Immature natural killer cell (primary cell): ENCODE data around the gene KMT2C. TPM values are rescaled to one million over a fixed set of nuclear protein-coding genes. Genes with fewer than 3 reads are reported as not detected.
"Not testable (repeated sequence)": the region's sequence is repeated elsewhere in the genome, so short reads cannot be mapped to it uniquely, and the experiment has no call there.

ENCODE experiments used
- DNase-seq, 3 donors: peaks; one replicate each; pipeline ENCODE4 v3.0.0; 2022; ENCODE audit warnings: mixed read lengths in 1 of 3
- H3K27ac Mint-ChIP-seq, 6 donors: one replicate each; pipeline ENCODE4 v1.8.0; 2020; ENCODE audit warnings: mixed read lengths in 6 of 6, mild to moderate bottlenecking in 5 of 6, inconsistent platforms in 4 of 6, moderate library complexity in 3 of 6
- H3K27me3 Mint-ChIP-seq, 3 donors: one replicate each; pipeline ENCODE4 v1.8.0; 2020 to 2021; ENCODE audit warnings: low read depth in 3 of 3, mild to moderate bottlenecking in 3 of 3, mixed read lengths in 3 of 3, moderate library complexity in 3 of 3, inconsistent platforms in 1 of 3
- H3K36me3 Mint-ChIP-seq, 3 donors: one replicate each; pipeline ENCODE4 v1.8.0; 2020; ENCODE audit warnings: mixed read lengths in 3 of 3, inconsistent platforms in 2 of 3, mild to moderate bottlenecking in 2 of 3
- H3K4me1 Mint-ChIP-seq, 2 donors: one replicate each; pipeline ENCODE4 v1.8.0; 2020; ENCODE audit warnings: inconsistent platforms in 2 of 2, mild to moderate bottlenecking in 2 of 2, mixed read lengths in 2 of 2, moderate library complexity in 1 of 2
- H3K4me3 Mint-ChIP-seq, 5 donors: one replicate each; pipeline ENCODE4 v1.8.0; 2020; ENCODE audit warnings: mild to moderate bottlenecking in 5 of 5, mixed read lengths in 5 of 5, inconsistent platforms in 3 of 5, moderate library complexity in 3 of 5
- H3K9me3 Mint-ChIP-seq, 6 donors: one replicate each; pipeline ENCODE4 v1.8.0; 2020; ENCODE audit warnings: mild to moderate bottlenecking in 6 of 6, mixed read lengths in 6 of 6, inconsistent platforms in 4 of 6, moderate library complexity in 3 of 6
- polyA plus RNA-seq, 3 donors: library from polyadenylated mRNA; unstranded; fragments of 300-500 nt; fragmentation: Illumina TruSeq; gene quantifications; one replicate each; pipeline ENCODE4 v1.2.3, GENCODE V29; 2021

The KMT2C gene
- polyA plus RNA-seq, 3 donors from 2014 or later = 5.3 to 24.6 (median 5.6) TPM

DNA sequence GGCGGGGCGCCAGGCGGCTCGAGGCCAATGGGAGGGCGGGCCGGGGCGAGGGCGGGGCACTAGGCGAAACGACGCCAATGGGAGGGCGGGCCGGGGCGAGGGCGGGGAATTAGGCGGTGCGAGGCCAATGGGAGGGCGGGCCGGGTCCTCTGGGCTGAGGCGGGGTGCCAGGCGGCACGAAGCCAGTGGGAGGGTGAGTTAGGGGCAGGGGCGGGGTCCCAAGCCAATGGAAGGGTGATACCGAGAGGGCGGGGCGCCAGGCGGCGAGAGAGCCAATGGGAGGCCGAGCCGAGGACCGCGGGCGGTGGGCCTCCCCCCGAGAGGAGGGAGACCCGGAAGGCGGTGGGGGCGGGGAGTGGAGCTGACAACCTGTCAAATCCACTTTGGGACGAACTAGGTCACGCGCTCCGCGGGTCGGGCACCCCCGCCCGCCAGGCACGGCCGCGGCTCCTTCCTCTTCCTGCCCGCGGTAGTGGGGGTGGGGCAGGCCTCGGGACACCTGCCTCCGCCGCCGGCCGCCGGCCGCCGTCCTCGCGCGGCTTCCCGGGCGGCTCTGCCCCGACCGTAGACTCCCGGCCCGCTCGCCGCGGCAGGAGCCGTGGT lies 28.0 kb upstream of the KMT2C start:
- no peaks in the 10 kb centered on the region for H3K9me3 Mint-ChIP-seq
- DNase-seq = peak; percentile 100
- peaks cover 7 to 17% (median 7%) of the 10 kb centered on the region in 3 donors for H3K27me3 Mint-ChIP-seq
- H3K27ac Mint-ChIP-seq = peak overlapping the region in 5 of 6 donors; percentile 49 to 92 (median 74)
- peaks cover 14% of the 10 kb centered on the region in 2 donors for H3K4me1 Mint-ChIP-seq
- H3K36me3 Mint-ChIP-seq = no peaks in the 10 kb centered on the region
- H3K4me3 Mint-ChIP-seq = peak overlapping the region; percentile 90 to 96 (median 93)

DNA sequence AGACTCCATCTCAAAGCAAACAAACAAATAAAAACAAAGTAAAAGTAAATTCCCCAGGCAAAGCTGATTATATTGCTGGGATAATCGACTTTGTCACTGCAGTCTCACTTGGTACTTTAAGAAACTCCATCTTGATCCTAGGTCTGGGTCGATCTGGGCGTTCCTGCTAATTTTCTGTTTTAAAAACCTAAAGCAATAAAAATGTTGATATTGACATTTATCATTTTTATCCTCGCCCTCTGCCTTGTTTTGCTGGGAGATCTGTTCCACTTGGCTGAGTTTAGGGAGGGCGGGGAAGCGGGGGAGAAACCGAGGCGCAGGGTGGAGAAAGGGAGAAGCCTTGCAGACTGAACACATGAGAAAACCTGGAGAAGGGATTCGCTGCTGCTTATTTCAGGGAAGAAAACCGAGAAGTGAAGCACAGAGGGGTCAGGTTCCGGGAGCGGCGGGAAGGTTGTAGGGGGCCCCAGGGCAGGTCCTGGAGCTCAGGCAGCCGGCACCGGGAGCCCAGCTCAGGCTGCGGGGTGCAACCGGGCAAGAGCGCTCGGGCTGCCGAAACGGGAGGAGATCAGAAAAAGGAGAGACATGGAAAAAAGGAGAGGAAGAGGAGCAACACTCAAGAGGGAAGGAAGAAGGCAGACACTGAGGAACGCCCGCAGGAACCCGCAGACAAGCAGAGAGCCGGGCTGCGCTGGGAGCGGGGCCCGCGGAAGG lies 27.3 kb upstream of the KMT2C start:
- Mint-ChIP-seq H3K27me3 (peaks cover 7 to 17% (median 7%) of the 10 kb centered on the region in 3 donors), H3K4me1 (peaks cover 14% of the 10 kb centered on the region in 2 donors), H3K4me3 (peak overlapping the region; percentile 90 to 96 (median 93)), H3K36me3 (peaks cover 0 to under 1% (median 0%) of the 10 kb centered on the region in 3 donors), H3K9me3 (no peaks in the 10 kb centered on the region), H3K27ac (peak overlapping the region; percentile 86 to 97 (median 92))
- DNase-seq = no peak

DNA sequence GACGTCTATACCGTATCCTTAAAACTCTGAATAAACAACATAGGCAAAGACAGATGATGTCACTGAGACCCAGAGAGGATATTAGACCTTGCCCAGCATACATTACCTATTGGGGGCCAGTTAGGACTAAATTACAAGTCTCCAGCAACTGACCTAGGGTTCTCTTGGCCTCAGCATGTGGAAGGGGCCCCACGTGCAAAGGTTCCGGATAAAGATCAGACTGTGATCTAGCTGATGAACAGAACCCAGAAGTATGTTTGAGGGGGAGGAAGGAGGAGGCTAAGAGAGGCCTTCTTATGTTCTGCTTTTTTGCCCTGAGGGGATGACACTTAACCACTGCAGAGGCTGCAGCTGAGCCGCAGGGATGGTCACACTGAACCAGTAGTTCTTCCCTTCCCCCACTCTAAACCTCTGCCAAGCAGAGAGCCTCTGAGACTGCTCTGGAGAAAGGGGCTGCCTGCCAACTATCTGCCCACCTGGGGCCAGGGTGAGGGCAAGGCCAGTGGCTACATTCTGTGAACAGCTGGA lies 24.0 kb upstream of the KMT2C start:
- H3K4me3 Mint-ChIP-seq = no peak overlapping the region
- peak overlapping the region in 1 of 6 donors; percentile 28 for H3K27ac Mint-ChIP-seq
- H3K36me3 Mint-ChIP-seq = peaks cover 0 to 5% (median 3%) of the 10 kb centered on the region in 3 donors
- DNase-seq = no peak
- H3K27me3 Mint-ChIP-seq = peaks cover 2 to 10% (median 6%) of the 10 kb centered on the region in 3 donors
- no peaks in the 10 kb centered on the region for H3K9me3 Mint-ChIP-seq
- peaks cover 7 to 8% of the 10 kb centered on the region in 2 donors for H3K4me1 Mint-ChIP-seq

DNA sequence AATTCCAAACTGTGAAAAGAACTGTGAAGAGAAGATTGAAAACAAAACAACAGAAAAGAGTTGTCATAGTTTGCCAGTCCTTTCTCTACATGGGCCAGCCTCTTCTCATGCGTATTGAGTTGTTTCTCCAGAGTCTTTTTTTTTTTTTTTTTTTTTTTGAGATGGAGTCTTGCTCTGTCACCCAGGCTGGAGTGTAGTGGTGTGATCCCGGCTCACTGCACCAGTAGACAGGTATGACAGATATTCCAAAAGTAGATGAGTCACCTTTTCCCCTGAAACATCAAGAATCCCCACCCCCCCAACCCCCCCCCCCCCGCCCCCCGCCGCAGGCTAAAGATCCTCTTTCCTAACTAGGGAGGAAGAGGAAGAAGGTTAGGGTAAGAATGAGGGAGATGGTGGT lies 15.6 kb upstream of the KMT2C start:
- Mint-ChIP-seq H3K27me3 (peaks cover 0 to 2% (median 0%) of the 10 kb centered on the region in 3 donors), H3K9me3 (no peaks in the 10 kb centered on the region), H3K4me3 (no peak overlapping the region), H3K27ac (no peak overlapping the region), H3K36me3 (no peaks in the 10 kb centered on the region), H3K4me1 (peaks cover 5 to 7% of the 10 kb centered on the region in 2 donors)
- no peak for DNase-seq

DNA sequence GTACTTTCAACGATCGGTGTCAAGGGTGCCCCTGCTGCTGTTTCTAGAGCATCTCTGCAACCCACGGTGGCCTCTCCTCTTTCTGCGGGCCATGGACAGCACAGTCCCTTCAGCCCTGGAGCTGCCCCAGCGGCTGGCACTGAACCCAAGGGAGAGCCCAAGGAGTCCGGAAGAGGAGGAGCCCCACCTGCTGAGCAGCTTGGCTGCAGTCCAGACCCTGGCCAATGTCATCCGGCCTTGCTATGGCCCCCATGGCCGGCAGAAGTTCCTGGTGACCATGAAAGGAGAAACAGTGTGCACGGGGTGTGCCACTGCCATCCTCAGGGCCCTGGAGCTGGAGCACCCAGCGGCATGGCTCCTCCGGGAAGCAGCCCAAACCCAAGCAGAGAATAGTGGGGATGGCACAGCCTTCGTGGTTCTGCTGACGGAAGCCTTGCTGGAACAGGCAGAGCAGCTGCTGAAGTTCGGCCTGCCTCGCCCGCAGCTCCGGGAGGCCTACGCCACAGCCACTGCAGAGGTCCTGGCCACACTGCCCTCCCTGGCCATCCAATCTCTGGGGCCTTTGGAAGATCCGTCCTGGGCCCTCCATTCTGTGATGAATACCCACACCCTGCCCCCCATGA lies 9.7 kb upstream of the KMT2C start:
- not testable (repeated sequence) for H3K36me3 Mint-ChIP-seq, H3K27me3 Mint-ChIP-seq, H3K4me1 Mint-ChIP-seq, H3K9me3 Mint-ChIP-seq, DNase-seq, H3K4me3 Mint-ChIP-seq, H3K27ac Mint-ChIP-seq

DNA sequence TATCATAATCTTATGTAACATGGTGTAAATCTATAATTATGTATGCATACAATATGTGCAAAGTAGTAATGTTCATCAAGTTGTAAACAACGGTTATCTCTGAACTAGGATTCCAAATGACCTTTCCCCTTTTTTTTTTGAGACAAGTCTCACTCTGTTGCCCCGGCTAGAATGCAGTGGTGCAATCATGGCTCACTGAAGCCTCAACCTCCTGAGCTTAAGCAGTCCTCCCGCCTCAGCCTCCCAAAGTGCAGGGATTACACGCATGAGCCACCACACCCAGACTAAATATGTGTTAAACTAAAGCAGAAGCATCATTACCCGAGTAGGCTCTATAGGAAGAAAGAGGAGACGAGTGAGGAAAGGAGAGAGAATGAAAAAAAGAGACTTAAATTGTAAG lies 7.8 kb upstream of the KMT2C start:
- H3K27me3 Mint-ChIP-seq = peaks cover 0 to 8% (median 3%) of the 10 kb centered on the region in 3 donors
- no peaks in the 10 kb centered on the region for H3K9me3 Mint-ChIP-seq
- H3K4me1 Mint-ChIP-seq = peaks cover 5 to 7% of the 10 kb centered on the region in 2 donors
- H3K36me3 Mint-ChIP-seq = no peaks in the 10 kb centered on the region
- no peak overlapping the region for H3K4me3 Mint-ChIP-seq
- DNase-seq = no peak
- H3K27ac Mint-ChIP-seq = no peak overlapping the region

DNA sequence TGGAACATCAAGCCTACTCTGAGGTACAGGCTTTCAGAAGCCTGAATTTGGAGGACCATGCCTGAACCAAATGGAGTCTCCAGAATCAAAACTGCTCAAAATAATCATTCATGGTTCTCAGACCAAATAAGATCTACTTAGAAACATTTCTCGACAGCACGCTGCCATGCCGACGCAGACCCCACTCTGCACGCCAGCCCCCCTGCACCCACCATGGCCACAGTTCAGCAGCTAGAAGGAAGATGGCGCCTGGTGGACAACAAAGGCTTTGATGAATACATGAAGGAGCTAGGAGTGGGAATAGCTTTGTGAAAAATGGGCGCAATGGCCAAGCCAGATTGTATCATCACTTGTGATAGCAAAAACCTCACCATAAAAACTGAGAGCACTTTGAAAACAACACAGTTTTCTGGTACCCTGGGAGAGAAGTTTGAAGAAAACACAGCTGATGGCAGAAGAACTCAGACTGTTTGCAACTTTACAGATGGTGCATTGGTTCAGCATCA lies 6.6 kb upstream of the KMT2C start:
- no peaks in the 10 kb centered on the region for H3K36me3 Mint-ChIP-seq
- no peak overlapping the region for H3K27ac Mint-ChIP-seq
- H3K4me1 Mint-ChIP-seq = peaks cover 2 to 5% of the 10 kb centered on the region in 2 donors
- peaks cover 0 to 9% (median 4%) of the 10 kb centered on the region in 3 donors for H3K27me3 Mint-ChIP-seq
- no peaks in the 10 kb centered on the region for H3K9me3 Mint-ChIP-seq
- DNase-seq = no peak
- no peak overlapping the region for H3K4me3 Mint-ChIP-seq

DNA sequence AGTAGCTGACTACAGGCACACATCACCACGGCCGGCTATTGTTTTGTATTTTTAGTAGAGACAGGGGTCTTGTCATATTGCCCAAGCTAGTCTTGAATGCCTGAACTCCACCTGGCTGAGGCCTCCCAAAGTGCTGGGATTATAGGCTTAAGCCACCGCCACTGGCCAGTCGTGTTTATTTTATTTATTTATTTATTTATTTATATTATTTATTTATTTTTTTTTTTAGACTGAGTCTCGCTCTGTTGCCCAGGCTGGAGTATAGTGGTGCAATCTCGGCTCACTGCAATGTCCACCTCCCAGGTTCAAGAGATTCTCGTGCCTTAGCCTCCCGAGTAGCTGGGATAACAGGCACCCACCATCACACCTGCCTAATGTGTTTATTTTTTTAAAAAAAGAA lies 6.0 kb upstream of the KMT2C start:
- H3K4me1 Mint-ChIP-seq, H3K36me3 Mint-ChIP-seq, H3K9me3 Mint-ChIP-seq, H3K27ac Mint-ChIP-seq, H3K4me3 Mint-ChIP-seq, DNase-seq: not testable (repeated sequence)
- H3K27me3 Mint-ChIP-seq = peaks cover 2 to 14% (median 10%) of the 10 kb centered on the region in 3 donors

DNA sequence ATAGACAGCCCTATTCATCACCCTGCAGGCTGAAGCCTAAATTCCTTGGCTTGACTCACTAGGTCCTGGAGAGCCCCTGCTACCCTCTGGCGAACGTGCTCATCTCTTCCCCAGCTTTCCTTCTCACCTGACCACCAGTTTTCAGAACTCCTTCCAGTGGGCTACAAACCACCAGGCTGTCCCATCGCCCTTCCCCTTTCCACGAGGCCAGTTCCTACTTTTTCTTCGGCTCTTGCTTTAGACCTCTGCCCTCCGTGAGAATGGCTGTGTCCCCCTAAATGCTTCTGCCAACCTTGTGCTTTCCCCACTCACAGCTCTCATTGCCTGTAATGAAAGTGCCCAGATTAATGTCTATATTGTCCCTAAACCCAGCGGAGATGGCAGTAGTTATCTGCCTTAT lies 5.4 kb upstream of the KMT2C start:
- H3K36me3 Mint-ChIP-seq, H3K4me3 Mint-ChIP-seq, H3K9me3 Mint-ChIP-seq, H3K4me1 Mint-ChIP-seq, DNase-seq: not testable (repeated sequence)
- peak overlapping the region in 1 of 6 donors; percentile 22 for H3K27ac Mint-ChIP-seq
- H3K27me3 Mint-ChIP-seq = peaks cover 5 to 15% (median 14%) of the 10 kb centered on the region in 3 donors

DNA sequence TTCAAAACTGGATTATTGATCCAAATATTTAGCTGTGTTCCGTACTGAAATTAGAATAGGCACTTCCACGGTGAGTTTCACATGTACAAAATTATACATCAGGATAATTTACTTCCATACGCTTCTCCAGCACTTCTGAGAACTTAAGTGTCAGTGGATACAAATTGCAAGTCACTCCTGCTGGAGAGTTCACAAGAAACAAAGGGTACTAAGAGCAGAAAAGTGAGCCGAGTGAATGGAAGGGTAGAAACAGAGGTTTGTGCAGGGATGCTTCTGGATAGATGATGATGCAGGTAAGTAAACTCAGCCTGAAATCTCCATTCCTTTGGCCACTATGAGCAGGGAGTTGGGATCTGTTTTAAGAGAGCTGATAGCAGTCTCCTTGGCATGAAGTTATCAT lies 2.2 kb upstream of the KMT2C start:
- H3K27ac Mint-ChIP-seq = peak overlapping the region in 3 of 6 donors; percentile 24 to 95 (median 88)
- H3K4me1 Mint-ChIP-seq = peaks cover 24 to 27% of the 10 kb centered on the region in 2 donors
- not testable (repeated sequence) for H3K9me3 Mint-ChIP-seq, H3K36me3 Mint-ChIP-seq, DNase-seq
- peaks cover 24 to 30% (median 26%) of the 10 kb centered on the region in 3 donors for H3K27me3 Mint-ChIP-seq
- peak overlapping the region in 1 of 5 donors; percentile 84 for H3K4me3 Mint-ChIP-seq

DNA sequence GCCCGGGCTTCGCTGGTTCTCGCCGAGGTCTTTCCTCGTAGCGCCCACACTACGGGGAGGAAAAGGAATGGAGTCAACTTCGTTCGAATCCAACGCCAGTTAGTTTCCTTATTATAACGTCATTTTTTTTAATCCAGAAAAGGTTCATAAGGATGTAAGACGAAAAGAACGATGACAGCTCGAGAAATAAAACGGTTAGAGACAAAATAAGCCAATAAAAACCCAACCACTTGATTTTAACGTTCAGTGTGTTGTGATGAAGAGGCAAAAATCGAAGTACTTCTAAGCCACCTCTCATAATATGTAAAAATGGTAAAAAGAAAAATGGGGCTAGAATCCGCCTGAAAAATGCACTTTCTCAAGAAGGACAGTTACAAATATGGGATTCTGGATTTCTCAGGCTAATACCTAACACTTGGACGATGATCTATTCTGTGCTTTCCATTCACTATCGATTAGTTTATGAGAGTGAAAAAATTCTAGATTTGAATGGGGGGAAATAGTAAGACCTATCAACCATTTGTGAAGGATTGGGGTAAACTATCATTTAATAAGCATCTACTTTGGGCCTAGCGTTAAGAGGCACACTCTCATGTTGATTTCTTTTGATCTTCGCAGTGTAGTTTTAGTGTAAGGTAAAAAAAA lies 1.2 kb upstream of the KMT2C start:
- H3K36me3 Mint-ChIP-seq = not testable (repeated sequence)
- peaks cover 28 to 36% of the 10 kb centered on the region in 2 donors for H3K4me1 Mint-ChIP-seq

DNA sequence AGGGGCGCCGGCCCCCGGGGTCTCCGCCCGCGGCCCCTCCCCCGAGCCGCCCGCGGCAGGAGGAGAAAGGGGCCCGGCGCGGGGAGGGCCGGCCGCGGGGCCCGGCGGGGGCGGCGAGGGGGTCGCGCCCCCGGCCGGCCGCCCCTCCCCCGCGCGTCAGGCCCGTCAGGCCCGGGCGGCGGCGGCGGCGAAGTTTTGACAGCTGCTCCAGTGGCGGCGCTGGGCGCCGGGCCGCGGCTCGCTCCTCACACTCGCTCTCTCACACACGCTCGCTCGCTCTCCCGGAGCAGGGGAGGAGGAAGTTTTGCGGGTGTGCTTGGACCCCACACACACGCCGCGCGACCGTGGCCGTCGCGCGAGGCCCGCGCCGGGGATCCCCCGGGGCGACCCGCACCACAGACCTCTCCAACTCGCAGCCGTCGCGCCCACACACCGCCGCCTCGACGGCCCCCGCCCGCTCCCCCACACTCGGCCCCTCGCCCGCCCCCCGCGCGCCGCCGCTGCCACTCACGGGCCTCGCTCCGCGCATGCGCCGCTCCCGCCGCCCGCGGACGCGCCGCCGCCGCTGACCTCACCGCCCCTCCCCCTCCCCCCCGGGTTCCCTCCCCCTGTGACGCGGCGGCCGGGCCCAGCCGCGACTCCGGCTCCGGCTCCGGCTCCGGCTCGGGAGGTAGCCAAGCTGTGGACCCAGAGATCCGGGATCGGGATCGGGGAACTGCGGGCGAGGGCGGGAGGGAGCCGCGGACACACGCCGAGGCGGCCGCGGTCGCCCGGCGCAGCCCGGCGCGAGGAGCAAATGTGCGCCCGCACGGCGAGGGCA lies 518 bp upstream of the KMT2C start:
- Mint-ChIP-seq H3K27me3 (peaks cover 23 to 29% (median 24%) of the 10 kb centered on the region in 3 donors), H3K4me1 (peaks cover 28 to 40% of the 10 kb centered on the region in 2 donors), H3K36me3 (no peaks in the 10 kb centered on the region), H3K4me3 (peak overlapping the region; percentile 84 to 91 (median 87)), H3K27ac (peak overlapping the region; percentile 88 to 96 (median 93)), H3K9me3 (no peaks in the 10 kb centered on the region)
- DNase-seq = peak; percentile 88 to 92 (median 92)

More for the DNA sequence above, 1.2 kb upstream of the KMT2C start:
- Mint-ChIP-seq H3K27ac (peak overlapping the region; percentile 88 to 96 (median 93)), H3K27me3 (peaks cover 23 to 30% (median 24%) of the 10 kb centered on the region in 3 donors), H3K4me3 (peak overlapping the region; percentile 84 to 91 (median 87))
- DNase-seq, H3K9me3 Mint-ChIP-seq: not testable (repeated sequence)
